ENCODE data around the gene PTK6. TPM values are rescaled to one million over a fixed set of nuclear protein-coding genes. Genes with fewer than 3 reads are reported as not detected.

Gene PTK6
- total RNA-seq, 4 donors from 2014 or later, result 0.06 to 1.2 (median 0.23) TPM

DNA sequence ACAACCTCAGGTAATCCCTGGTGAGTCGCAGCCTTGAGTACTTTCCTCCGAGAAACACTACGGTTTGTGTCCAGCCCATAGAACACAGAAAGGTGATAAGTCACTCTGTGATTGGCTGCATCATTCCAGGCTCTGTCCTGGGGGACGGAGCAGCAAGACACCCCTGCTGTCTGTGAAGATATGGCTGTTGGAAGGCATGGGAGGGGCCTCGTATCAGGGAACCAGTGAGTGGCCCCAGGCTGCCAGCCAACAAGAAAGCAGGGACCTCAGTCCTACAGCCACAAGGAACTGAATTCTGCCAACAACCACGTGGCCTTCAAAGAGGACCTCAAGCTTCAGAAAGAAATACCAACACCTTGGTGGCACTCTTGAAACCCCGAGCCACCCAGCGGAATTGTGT lies 31.9 kb downstream of the PTK6 start:
- H3K4me3 ChIP-seq, result no peak overlapping the region
- H3K36me3 ChIP-seq, result no peaks in the 10 kb centered on the region
- no peak for DNase-seq (ENCODE audit: extremely low spot score)
- WGBS, result 75% methylated on average over 8 of the region's 8 CpGs
- no peak overlapping the region for H3K27ac ChIP-seq (replicated peaks in 1 of 4)
- TF ChIP-seq POLR2AphosphoS5 (IDR thresholded peaks at IDR 0.05) (no peak), EP300 (IDR thresholded peaks at IDR 0.05) (no peak), POLR2A (IDR thresholded peaks at IDR 0.05; ENCODE audit: low read depth) (no peak)
- TF ChIP-seq, protein P1, sequence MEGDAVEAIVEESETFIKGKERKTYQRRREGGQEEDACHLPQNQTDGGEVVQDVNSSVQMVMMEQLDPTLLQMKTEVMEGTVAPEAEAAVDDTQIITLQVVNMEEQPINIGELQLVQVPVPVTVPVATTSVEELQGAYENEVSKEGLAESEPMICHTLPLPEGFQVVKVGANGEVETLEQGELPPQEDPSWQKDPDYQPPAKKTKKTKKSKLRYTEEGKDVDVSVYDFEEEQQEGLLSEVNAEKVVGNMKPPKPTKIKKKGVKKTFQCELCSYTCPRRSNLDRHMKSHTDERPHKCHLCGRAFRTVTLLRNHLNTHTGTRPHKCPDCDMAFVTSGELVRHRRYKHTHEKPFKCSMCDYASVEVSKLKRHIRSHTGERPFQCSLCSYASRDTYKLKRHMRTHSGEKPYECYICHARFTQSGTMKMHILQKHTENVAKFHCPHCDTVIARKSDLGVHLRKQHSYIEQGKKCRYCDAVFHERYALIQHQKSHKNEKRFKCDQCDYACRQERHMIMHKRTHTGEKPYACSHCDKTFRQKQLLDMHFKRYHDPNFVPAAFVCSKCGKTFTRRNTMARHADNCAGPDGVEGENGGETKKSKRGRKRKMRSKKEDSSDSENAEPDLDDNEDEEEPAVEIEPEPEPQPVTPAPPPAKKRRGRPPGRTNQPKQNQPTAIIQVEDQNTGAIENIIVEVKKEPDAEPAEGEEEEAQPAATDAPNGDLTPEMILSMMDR (IDR thresholded peaks at IDR 0.05), result no peak
- H3K9me3 ChIP-seq, result peaks cover 0 to 20% (median 17%) of the 10 kb centered on the region in 4 donors
- intact Hi-C loops (cut with DNase I), result no loop called here
- peaks cover 0 to 9% (median 9%) of the 10 kb centered on the region in 4 donors for H3K4me1 ChIP-seq
- peaks cover 0 to 93% (median 9%) of the 10 kb centered on the region in 4 donors for H3K27me3 ChIP-seq

DNA sequence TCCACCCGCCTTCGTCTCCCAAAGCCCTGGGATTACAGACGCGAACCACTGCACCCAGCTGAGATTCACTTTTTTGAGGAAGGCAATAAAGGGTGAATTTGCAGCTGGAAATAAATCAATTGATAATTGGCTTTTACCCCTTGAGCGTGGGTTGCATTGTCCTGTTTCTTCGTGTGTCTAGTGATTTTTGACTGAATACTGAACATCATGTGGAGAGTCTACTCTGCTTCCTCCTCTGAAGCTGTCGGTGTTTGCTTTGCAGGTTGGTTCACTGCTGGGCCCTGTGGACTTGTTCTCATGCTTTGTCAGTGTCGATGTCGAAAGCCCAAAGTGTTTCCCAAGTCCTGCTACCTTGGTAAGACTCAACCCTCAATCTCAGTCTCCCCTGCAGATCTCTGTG lies 32.5 kb downstream of the PTK6 start:
- Histone ChIP-seq H3K4me3 (no peak overlapping the region), H3K27me3 (peaks cover 0 to 93% (median 16%) of the 10 kb centered on the region in 4 donors), H3K9me3 (peaks cover 0 to 20% (median 17%) of the 10 kb centered on the region in 4 donors), H3K27ac (replicated peaks in 1 of 4) (no peak overlapping the region), H3K36me3 (no peaks in the 10 kb centered on the region), H3K4me1 (peaks cover 1 to 14% (median 12%) of the 10 kb centered on the region in 4 donors)
- WGBS, result 88% methylated on average over 9 of the region's 9 CpGs
- intact Hi-C loops (cut with DNase I), result no loop called here
- DNase-seq (ENCODE audit: extremely low spot score), result no peak
- TF ChIP-seq, protein P1 (IDR thresholded peaks at IDR 0.05), result no peak
- TF ChIP-seq POLR2A (IDR thresholded peaks at IDR 0.05; ENCODE audit: low read depth) (no peak), POLR2AphosphoS5 (IDR thresholded peaks at IDR 0.05) (no peak), EP300 (IDR thresholded peaks at IDR 0.05) (no peak)

DNA sequence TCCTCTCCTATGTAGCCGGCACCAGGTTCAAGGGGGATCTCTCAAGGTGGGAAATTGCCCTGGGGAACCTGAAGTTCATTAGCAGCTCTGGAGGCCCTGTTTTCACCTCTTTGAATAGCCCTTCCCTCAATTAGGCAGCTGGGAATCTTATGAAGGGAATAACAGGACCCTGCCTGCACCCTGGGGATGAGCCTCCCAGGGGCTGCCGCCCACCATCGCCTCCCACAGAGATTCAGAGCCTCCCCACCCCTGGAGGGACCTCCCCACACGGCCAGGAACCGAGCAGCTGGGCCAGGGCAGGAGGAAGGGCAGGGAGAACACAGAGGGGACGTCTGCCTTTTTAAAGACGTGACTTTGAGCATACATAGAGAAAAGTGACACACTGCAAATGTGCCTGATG lies 33.7 kb downstream of the PTK6 start:
- H3K4me3 ChIP-seq, result no peak overlapping the region
- peaks cover 12 to 25% (median 19%) of the 10 kb centered on the region in 4 donors for H3K4me1 ChIP-seq
- WGBS, result 53% methylated on average over 7 of the region's 7 CpGs
- DNase-seq (ENCODE audit: extremely low spot score), result no peak
- H3K36me3 ChIP-seq, result no peaks in the 10 kb centered on the region
- TF ChIP-seq, protein P1 (IDR thresholded peaks at IDR 0.05), result no peak
- TF ChIP-seq POLR2A (IDR thresholded peaks at IDR 0.05; ENCODE audit: low read depth), result no peak
- TF ChIP-seq POLR2AphosphoS5 (IDR thresholded peaks at IDR 0.05), result no peak
- no peak for TF ChIP-seq EP300 (IDR thresholded peaks at IDR 0.05)
- peaks cover 0 to 20% (median 17%) of the 10 kb centered on the region in 4 donors for H3K9me3 ChIP-seq
- no peak overlapping the region for H3K27ac ChIP-seq (replicated peaks in 1 of 4)
- intact Hi-C loops (cut with DNase I), result no loop called here
- peaks cover 0 to 93% (median 23%) of the 10 kb centered on the region in 4 donors for H3K27me3 ChIP-seq

DNA sequence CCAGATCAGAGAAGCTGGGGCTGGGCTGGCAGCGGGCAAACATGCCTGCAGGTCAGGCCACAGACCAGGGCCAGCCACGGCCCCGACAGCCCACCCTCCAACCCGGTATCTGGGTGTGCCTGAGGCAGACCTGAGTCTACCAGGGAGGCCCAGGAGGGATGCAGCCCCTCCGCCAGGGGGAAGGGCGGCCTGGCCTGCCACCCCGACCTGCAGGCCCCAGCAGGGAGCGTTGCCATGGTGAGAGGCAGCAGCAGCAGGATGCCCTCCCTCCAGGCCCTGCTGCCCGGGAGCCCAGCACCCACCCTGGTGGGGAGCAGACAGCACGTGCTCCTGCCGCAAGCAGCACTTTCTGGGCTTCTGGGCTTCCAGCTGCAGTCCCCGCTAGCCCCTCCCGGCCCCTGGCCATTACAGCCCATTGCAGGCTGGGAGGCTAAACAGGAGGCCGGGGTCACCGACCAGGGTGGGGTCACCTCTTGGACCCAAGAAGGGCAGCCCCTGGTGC lies 34.5 kb downstream of the PTK6 start:
- DNase-seq (ENCODE audit: extremely low spot score), result no peak
- Histone ChIP-seq H3K27me3 (peaks cover 4 to 93% (median 29%) of the 10 kb centered on the region in 4 donors), H3K36me3 (no peaks in the 10 kb centered on the region), H3K27ac (replicated peaks in 1 of 4) (no peak overlapping the region), H3K4me1 (peaks cover 18 to 33% (median 24%) of the 10 kb centered on the region in 4 donors), H3K4me3 (no peak overlapping the region), H3K9me3 (peaks cover 0 to 20% (median 17%) of the 10 kb centered on the region in 4 donors)
- intact Hi-C loops (cut with DNase I), result no loop called here
- no peak for TF ChIP-seq POLR2AphosphoS5 (IDR thresholded peaks at IDR 0.05)
- no peak for TF ChIP-seq POLR2A (IDR thresholded peaks at IDR 0.05; ENCODE audit: low read depth)
- TF ChIP-seq EP300 (IDR thresholded peaks at IDR 0.05), result no peak
- TF ChIP-seq, protein P1 (IDR thresholded peaks at IDR 0.05), result no peak
- WGBS, result no CpG with 5 or more reads among the region's 15 CpGs
